CD4-positive, alpha-beta T cell treated with Interleukin-17A for 4 hours (primary cell): ENCODE data around the gene MINDY4.
"Not testable (repeated sequence)": the region's sequence is repeated elsewhere in the genome, so short reads cannot be mapped to it uniquely, and the experiment has no call there.

Experiments
- DNase-seq: peaks from one replicate; pipeline ENCODE4 v3.0.0-alpha.2; 2020; ENCODE audit warnings: mixed read lengths

MINDY4 gene

DNA sequence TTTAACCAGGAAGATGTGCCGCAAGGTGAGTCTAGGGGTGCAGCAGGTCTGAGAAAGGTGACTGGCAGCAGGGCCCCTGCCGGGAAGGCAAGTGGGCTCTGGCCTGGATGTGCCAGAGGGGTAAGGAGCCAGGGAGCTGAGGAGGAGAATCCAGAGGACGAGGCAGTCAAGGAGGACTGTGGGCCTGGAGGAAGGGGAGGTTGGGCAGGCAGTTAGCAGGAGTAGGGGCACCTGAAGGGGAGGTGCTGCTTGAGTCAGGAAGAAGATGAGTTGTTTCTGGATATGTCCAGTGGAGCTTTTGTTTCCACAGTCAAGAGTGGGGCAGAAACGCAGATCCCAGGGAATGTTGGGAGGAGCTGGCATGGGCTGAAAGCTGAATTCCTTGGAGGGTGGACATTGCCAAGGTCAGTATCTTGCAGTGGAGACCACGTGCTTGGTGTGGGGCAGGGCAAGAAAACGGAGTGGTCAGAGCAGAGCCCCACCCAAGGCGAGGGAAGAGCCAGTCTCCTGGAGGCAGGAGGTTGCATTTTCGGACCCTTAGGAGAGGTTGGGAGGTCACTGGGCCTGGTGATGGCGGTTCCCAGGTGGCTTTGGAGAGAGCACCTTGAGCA is 34.0 kb downstream of the MINDY4 start:
- no peak for DNase-seq

DNA sequence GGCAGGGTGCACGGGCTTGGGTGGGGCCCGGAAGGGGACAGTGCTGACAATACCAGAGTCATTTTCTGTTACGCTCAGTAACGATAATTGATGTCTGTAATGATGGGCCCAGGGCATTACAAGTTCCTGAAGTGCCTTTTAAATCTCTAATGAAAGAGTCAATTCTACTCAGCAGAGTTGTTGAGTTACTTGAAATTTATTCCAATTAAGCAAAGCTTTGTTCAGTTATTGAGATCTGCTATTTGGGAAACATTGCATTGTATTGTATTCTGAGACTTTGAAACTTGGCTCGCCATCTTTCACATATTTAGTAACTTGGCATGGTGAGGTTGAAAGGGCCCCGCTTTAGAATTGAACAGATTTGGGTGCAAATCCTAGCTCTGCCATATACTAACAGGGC is 34.7 kb downstream of the MINDY4 start:
- no peak for DNase-seq

DNA sequence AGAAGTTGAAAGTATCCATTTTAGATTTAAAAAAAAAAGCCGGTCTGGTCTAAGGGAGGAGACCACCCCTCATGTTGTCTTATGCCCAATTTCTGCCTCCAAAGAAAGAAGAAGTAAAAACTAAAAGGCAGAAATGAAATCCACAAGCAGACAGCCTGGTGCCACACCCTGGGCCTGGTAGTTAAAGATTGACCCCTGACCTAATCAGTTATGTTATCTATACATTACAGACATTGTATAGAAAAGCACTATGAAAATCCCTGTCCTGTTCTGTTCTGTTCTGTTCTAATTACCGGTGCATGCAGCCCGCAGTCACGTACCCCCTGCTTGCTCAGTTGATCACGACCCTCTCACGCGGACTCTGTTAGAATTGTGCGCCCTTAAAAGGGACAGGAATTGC is 36.3 kb downstream of the MINDY4 start:
- not testable (repeated sequence) for DNase-seq

DNA sequence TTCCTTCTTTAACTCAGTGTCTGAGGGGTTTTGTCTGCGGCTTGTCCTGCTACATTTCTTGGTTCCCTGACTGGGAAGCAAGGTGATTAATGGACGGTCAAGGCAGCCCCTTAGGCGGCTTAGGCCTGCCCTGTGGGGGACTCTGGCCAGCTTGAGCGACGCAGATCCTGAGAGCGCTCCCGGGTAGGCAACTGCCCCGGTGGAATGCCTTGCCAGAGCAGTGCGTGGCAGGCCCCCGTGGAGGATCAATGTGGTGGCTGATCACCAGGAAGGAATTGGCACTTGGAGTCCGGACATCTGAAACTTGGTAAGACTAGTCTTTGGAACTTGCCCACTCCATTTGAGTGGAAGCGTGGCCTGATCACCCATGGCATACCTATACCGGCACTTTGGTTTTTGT is 36.7 kb downstream of the MINDY4 start:
- DNase-seq: not testable (repeated sequence)

DNA sequence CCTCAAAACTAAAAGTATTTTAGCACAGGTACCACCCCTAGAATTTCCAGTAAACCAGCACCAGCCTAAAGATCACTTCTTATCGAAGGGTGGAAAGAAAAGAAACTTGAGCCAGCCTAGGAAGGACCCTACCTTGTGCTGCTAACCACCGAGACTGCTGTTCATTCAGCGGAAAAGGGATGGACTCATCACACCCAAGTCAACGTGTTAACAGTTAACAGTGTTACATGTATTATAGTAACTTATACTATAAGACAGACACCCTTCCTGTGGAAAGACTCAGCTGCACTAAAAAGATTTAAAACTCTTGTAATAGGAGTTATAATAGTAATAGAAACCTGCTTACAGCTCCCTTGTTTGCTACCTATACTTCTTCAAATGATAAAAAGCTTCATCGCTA is 39.8 kb downstream of the MINDY4 start:
- no peak for DNase-seq

DNA sequence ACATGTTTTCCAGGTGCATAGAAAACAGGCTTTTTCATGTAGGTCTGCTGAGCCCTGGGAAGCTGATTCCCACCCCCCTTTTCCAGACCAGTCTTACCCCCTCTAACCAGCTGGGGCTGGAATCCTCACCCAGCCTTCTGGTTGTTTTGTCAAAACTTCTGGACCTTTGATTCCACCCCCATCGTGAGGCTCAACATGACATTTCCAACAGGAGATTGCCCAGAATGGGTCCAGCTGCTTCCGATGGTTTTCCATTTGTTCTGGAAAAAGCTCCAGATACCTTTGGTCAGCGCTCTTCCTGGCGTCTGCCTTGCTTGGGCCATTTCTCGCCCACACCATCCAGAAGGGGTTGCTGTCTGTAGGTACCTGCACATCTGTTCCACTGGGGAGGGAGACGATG is 41.5 kb downstream of the MINDY4 start:
- DNase-seq: no peak

DNA sequence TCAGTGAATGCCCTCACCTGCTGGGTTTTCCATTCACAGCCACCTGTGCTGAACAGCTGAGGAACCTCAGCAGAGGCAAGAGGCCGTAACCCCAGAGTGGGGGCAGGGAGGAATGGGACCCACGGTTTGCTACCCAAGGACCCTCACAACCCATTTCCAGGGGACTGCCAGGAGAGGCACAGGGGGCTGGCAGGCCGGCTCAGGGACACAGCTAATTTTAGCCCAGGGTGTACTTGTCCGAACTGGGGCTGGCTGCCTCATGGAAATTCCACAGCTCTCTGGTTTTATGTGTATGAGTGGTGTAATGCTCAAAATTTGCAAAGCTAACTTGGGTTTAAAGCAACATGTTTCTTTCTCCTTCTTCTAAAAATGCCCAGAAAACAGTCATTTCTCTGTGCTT is 42.2 kb downstream of the MINDY4 start:
- DNase-seq: no peak

DNA sequence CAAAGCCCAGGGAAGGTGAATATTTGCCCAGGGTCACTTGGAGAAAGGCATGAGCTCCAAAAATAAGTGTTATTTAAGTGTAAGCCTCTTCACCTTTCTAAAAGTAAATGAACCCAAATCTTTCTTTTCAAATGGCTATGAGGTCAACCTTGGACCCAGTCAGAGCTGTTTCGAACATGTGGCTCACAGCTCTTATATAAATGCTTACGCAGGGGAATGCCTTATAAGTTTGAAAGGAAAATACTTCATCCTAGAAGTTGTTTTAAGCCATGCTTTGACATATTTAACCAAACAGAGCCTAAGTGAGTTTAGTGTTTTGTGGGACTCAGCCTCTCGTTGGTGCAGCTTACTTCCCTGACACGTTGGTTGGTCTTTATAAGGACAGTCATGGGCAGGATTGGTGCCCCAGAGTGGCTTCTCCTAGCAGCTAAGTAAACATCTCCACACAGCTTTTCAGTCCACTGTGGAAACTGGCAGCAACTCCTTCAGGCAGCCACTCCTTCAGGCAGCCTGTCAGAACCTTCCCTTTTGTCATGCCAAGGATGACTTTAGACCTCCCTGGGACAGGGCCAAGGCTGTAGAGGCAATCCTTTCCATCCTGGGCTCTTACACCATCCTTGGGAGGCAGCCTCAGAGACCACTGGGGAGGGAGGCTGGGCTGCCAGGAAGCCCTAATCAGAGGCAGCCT is 43.6 kb downstream of the MINDY4 start:
- no peak for DNase-seq

DNA sequence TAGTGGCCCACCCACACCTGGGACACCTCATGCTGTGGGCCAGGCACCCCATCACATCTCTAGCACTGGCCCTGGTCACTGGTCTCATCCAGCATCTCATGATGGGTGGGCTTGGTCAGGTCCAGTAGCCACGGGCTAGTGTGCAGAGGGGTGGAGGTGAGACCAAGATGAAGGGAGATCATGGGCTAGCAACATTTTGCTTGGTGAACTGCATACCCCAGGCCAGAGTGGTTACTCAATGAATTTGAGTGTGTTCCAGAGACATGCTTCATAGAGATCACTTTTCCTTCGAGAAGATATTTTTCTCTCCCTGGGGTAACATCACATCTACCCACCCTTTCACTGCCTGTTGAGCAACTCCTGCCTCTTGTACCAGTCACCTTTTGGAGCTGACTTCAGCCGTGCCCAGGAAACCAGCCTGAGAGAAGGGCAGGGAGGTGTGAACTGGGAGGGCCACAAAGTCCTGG is 44.2 kb downstream of the MINDY4 start:
- DNase-seq: no peak

DNA sequence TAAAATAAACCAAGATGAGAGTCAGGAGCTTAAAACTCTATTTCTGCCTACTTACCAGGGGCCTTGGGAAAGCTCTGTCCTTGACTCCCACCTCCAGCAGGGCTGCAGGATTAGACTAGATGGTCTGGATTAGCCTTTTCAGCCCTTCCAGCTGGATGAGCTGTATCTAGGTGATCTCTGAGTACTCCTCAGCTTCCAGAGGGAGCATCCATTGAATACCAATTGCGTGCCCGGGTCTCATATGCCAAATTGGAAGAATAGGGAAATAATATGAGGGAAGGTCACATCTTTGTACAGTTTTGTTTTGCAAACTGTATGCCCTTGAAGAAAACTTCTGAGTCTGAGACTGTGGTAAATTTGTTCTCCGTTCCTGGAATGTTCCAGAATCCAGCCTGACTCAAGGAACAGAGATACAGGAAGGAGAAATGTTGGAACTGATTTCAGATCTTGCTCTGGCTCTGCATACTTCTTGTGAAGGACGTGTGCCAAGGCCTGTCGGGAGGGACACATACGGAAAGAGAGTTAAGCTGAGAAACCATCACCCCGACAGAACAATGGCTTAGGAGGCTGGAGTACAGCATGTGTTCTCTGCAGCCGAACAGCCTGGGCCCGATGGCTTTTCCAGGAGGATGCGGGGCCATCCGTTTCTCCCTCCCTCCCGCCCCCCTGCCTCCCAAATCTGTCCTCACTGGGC is 44.9 kb downstream of the MINDY4 start:
- no peak for DNase-seq

DNA sequence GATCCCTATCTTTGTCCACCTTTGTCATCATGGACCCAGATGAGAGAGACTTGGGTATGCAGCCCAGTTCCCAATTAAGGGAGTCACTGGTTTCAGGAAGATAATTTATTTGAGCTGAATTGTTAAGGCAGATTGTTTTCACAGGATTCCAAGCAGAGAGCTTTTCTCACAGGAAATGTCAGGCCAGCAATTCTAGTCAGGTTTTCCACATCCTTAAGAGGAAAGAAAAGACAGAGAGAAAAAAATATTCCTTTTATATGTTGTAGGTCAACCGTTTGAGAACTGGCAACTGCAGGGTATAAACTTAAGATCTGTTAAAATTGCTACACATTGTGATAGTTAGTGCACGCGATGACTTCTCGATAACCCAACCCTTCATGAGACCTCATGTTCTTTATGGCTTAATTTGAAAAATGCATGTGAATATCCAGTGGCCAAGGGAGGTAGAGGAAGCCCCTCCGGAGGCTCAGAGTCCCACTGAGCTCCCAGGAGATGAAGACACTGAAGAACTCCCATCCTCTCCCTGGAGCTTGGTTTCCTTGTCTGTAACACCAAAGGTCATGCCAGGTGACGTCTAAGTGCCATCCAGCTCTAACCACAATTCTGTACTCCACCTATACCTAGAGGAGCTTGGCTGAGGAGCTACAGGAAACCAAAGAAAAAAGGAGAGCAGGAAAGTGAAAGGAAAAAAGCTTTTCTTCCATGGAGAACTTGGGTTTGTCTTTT is 45.6 kb downstream of the MINDY4 start:
- DNase-seq: no peak

DNA sequence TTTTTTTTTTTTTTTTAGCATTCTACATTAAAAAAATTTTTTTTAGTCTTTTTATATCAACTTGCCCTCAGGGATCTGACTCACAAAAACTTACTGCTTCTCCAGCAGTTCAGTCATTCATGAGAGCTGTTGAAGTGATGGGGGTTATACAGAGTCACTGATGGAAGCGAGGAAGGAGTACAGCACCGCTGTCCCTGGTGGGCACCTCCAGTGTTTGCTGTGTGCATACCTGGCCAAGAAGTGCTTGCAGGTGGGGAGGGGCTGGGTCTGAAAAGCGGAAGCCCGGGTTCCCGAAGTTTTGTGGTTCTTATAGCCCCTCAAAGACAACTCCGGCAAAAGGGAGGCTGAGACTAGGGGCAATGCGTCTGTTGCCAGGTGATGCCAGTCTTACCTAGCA is 46.2 kb downstream of the MINDY4 start:
- no peak for DNase-seq

DNA sequence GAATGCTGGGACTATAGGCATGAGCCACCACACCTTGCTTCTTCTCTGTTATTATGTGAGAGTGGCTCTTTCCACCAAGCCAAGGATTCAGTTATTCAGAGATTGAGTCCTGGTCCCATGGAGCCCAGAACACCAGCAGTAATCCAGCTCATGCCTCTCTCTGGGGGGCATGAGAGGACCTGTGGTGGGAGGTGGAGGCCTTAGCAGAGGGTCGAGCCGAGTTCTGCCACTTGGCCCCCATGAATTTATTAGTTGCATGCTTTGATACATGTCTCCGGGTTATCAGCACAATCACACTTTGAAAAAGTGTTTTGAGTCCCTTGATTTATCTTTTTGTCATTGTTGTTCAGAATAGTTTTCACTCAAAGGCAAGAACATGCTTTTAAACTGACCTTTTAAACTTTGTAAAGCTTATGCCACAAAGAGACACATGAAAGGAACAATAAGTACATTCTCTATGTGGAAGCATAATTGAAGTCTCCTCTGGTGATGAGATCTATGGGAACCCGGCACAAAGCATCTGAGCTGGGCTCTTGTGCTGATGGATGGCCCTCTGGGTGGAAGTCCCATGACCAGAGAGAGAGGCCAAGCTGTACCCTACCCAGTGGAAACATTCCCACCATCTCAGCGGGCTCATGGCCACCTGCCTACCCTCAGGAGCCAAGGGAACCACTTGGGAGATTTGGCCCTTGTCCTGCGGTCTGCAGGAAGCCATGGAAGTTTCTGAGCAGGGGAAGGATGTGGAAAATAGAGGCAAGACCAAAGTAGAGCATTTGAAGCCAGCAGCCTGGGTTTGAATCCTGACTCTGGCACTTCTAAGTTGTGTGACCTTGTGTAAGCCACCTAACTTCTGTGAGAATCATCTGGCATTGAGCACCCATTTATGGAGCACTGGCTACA is 53.9 kb downstream of the MINDY4 start:
- DNase-seq: no peak

DNA sequence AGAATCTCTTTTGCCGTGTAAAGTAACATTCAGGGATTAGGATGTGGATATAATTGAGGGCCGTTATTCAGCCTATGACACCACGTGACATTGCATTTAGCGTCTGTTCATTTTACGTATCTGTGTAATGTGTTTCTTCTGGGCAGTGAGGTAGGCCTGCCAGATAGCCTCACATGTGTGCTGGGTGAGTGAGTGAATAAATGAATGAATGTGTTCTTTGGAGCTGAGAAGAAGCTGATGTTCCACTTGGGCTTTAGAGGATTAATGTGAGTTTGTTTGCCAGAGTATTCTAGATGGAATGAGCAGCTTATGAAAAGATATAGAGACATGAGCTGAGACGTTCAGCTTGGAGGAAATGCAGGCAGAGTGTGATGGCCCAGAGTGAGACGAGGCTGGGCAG is 55.0 kb downstream of the MINDY4 start:
- DNase-seq: no peak

DNA sequence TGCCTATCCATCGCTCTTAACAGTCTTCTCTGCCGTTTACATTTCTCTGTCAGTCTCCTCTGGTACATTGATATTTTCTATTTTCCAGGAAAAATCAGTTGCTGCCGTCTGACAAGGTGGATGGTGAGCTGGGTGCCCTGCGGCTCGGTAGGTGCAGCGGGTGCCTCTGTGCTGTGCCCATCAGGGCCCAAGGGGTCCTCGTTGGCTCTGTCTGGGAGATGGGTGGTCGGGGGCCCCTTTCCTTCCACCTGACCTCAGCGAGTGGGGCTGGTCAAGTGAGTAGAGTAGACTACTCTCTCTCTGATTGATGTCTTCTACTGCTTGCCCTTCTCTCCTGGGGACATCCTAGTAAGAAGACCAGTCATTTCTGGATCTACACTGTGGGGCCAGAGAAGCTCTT is 57.4 kb downstream of the MINDY4 start:
- DNase-seq: no peak

DNA sequence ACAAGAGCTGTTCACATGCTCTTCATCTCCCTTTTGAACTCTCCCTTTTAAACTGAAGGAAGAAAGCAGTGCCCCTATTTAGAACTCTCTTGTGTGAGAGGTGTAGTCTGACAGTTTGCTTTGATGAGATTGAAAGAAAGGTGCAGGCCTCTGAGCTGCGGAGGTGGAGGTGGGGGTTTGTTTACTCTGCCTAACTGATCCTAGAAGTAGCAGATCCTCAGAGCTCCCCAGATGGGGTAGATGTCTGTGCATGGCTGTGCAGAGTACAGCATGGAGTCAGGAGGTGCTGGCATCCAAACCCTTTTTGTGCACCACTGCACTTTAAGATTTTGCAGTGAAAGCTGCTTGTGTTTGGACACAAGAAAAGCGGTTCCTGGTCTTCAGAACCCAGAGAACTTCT is 58.3 kb downstream of the MINDY4 start:
- no peak for DNase-seq

DNA sequence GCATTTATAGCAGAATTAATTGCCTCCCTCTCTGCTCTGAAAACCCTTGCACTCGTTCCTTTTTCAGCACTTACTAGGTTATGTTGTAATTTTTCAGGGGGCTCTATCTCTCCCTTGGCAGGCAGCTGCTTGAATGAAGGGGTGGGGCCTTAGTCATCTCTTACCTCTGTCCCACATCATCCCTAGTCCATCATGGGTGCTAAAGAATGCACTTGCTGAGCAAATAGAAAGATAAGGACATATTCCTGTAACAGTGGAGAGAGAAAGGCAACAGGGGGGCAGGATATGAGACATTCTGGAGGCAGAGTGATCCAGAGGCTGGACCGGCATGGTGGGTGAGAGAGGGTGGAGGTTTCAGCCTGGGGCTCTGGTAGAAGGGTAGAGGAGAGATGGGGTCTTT is 60.0 kb downstream of the MINDY4 start:
- no peak for DNase-seq

DNA sequence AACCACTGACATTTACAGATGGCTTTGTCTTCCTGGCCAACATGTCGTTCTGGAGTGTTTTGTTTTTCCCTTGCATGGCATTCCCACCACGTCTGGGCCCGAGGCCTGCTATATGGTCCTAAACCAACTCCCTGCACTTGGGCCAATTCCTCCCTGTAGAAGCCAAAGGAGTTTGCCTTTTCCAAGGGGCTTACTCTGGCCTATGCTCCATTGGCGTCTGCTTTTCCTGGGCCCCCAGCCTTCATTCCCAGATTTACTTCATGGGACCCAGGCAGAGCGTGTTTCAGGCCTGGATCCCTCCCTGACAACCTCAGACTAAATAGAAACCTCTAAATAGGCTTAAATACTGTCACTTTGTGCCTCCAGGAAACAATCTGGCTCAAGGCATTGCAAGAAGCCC is 60.7 kb downstream of the MINDY4 start:
- no peak for DNase-seq

DNA sequence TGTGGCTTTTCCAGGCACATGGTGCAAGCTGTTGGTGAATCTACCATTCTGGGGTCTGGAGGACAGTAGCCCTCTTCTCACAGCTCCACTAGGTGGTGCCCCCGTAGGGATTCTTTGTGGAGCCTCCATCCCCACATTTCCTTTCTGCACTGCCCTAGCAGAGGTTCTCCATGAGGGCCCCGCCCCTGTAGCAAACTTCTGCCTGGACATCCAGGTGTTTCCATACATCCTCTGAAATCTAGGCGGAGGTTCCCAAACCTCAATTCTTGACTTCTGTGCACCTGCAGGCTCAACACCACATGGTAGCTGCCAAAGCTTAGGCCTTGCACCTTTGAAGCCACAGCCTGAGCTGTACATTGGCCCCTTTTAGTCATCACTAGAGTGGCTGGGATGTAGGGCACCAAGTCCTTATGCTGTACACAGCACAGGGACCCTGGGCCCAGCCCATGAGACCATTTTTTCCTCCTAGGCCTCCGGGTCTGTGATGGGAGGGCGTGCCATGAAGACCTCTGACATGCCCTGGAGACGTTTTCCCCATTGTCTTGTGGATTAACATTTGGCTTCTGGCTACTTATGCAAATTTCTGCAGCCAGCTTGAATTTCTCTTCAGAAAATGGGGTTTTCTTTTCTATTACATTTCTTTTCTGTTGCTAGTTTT is 62.9 kb downstream of the MINDY4 start:
- not testable (repeated sequence) for DNase-seq

DNA sequence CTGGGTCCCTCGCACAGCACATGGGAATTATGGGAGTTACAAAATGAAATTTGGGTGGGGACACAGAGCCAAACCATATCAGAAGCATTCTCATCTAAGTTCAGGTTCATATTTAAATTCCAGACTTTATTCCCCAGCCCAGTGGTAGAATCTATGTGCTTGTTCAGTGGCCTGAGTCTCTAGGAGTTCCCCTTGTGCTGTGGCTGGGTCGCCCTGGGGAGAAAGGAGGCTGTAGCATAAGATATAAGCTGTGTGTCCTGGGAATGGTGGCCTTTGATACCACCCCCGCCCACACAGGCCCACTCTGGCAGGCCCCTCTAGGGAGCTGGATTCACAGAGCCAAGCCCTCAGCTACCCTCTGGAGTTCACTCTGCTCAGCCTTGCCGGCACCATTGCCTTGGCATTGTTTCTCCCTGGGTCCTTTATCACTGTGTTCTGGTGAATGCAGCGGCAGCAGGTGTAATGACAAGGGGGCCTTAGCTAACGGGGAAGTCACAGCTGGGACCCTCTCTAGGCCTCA is 64.2 kb downstream of the MINDY4 start:
- no peak for DNase-seq

DNA sequence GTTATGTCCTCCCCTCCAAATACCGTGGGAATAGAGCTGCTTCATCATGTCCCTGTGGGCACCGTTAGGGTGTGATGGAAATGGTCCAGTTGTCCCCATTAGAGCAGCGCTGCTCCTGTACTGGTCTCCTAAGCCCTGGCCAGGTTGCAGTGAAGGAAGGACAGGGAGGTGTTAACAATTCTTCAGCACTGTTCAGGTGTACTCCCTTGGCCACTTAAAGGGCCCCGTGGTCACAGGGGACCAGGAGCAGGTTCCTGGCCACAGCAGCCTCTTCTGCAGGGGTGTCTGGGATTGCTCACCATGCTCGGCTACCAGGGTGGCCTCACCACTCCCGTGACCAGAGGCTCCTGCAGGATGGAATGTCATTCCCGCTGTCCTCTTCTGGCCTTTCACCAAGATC is 65.8 kb downstream of the MINDY4 start:
- DNase-seq: no peak

DNA sequence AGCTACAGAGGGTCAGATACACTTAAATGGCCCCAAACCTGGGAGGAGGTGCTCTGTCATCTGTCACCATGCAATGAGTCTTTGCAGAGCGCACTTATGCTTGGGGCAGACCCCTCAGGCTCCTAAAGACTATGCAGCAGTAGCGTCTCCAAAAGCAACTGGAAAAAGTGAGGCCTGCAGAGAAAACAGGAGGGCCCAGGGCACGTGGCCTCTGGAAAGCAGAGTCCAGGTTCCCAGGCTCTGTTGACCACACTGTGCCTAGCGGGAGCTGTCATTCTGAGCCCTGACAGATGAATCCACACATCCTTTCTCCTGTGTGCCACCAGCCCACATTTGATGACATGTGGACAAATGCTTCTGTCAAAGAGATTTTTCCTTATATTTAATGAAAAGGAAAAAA is 66.4 kb downstream of the MINDY4 start:
- no peak for DNase-seq
